Suprapubic skin (tissue), 4 donors: Measurements from ENCODE around the gene AHI1. TPM values are rescaled to one million over a fixed set of nuclear protein-coding genes. Genes with fewer than 3 reads are reported as not detected.

Experiments
- DNase-seq, 2 donors: peaks; one replicate each; pipeline ENCODE4 v3.0.0-alpha.2; 2019; ENCODE audit warnings: low spot score in 2 of 2
- H3K27ac ChIP-seq: fragments of 200-600 bp; sonication (generic); one replicate; pipeline ENCODE4 v1.5.1; 2019
- H3K27me3 ChIP-seq: fragments of 200-600 bp; sonication (generic); one replicate; pipeline ENCODE4 v1.5.1; 2019
- H3K36me3 ChIP-seq: fragments of 200-600 bp; sonication (generic); one replicate; pipeline ENCODE4 v1.5.1; 2019
- H3K4me1 ChIP-seq: fragments of 200-600 bp; sonication (generic); one replicate; pipeline ENCODE4 v1.5.1; 2019
- H3K4me3 ChIP-seq: fragments of 200-600 bp; sonication (generic); one replicate; pipeline ENCODE4 v1.5.1; 2019; ENCODE audit warnings: mild to moderate bottlenecking
- H3K9me3 ChIP-seq: fragments of 200-600 bp; sonication (generic); one replicate; pipeline ENCODE4 v1.5.1; 2019
- CTCF ChIP-seq, 2 donors: fragments of 200-600 bp in 1 of 2; fragments of 450-650 bp in 1 of 2; sonication (generic) in 1 of 2; IDR thresholded peaks; one replicate each; pipeline ENCODE4 v1.5.1; 2016 to 2019; ENCODE audit warnings: antibody characterized with exemption in 2 of 2, mild to moderate bottlenecking in 1 of 2, moderate library complexity in 1 of 2
- EP300 ChIP-seq: sonication (generic); formaldehyde crosslinking; IDR thresholded peaks from one replicate; pipeline ENCODE4 v1.6.1; 2017; ENCODE audit warnings: antibody characterized with exemption
- POLR2A ChIP-seq, 2 donors: fragments of 450-650 bp; IDR thresholded peaks; one replicate each; pipeline ENCODE4 v1.6.1; 2017; ENCODE audit warnings: antibody characterized with exemption in 2 of 2, mild to moderate bottlenecking in 2 of 2, moderate library complexity in 2 of 2
- POLR2AphosphoS5 ChIP-seq, 3 donors: sonication (generic); formaldehyde crosslinking; IDR thresholded peaks; one replicate each; pipeline ENCODE4 v1.6.1; 2017; ENCODE audit warnings: antibody characterized with exemption in 3 of 3
- WGBS: methylation state at CpG from one replicate; pipeline ENCODE4 v1.1.5; 2018; 5-methylcytosine and 5-hydroxymethylcytosine counted together
- total RNA-seq, 4 donors: library from RNA; depleted of rRNA; stranded (reverse); fragments of >200 nt; gene quantifications; one replicate each; pipeline ENCODE4 v1.1.0, GENCODE V29; 2016

AHI1 gene
- total RNA-seq, 4 donors from 2014 or later: 12.1 to 53.6 (median 19.2) TPM

- Histone ChIP-seq H3K27ac (no peak overlapping the region), H3K4me3 (no peak overlapping the region), H3K36me3 (peaks cover 5% of the 10 kb centered on the region), H3K27me3 (no peaks in the 10 kb centered on the region), H3K4me1 (no peaks in the 10 kb centered on the region), H3K9me3 (no peaks in the 10 kb centered on the region)
- 85% methylated on average over 2 of the region's 2 CpGs for WGBS
- no peak for DNase-seq
- TF ChIP-seq POLR2AphosphoS5 (IDR thresholded peaks at IDR 0.05): no peak
- no peak for TF ChIP-seq CTCF (IDR thresholded peaks at IDR 0.05)
- TF ChIP-seq POLR2A (IDR thresholded peaks at IDR 0.05): no peak
- no peak for TF ChIP-seq EP300
Observed at GRCh38 chr6:135385299-135385698, 112.2 kb downstream of the AHI1 start.

GRCh38 chr6:135383766-135384165, 113.8 kb downstream of the AHI1 start:
- H3K9me3 ChIP-seq: no peaks in the 10 kb centered on the region
- no peak overlapping the region for H3K27ac ChIP-seq
- no peaks in the 10 kb centered on the region for H3K27me3 ChIP-seq
- H3K4me1 ChIP-seq: no peaks in the 10 kb centered on the region
- TF ChIP-seq POLR2AphosphoS5 (IDR thresholded peaks at IDR 0.05): no peak
- TF ChIP-seq POLR2A (IDR thresholded peaks at IDR 0.05): no peak
- no peak for TF ChIP-seq EP300
- TF ChIP-seq CTCF (IDR thresholded peaks at IDR 0.05): no peak
- H3K36me3 ChIP-seq: peaks cover 2% of the 10 kb centered on the region
- WGBS: 74% methylated on average over 3 of the region's 3 CpGs
- DNase-seq: no peak
- H3K4me3 ChIP-seq: no peak overlapping the region

- Histone ChIP-seq H3K27ac (no peak overlapping the region), H3K27me3 (no peaks in the 10 kb centered on the region), H3K36me3 (no peaks in the 10 kb centered on the region), H3K4me1 (no peaks in the 10 kb centered on the region), H3K9me3 (no peaks in the 10 kb centered on the region), H3K4me3 (no peak overlapping the region)
- DNase-seq: no peak
- TF ChIP-seq EP300: no peak
- TF ChIP-seq POLR2A (IDR thresholded peaks at IDR 0.05): no peak
- TF ChIP-seq CTCF (IDR thresholded peaks at IDR 0.05): no peak
- TF ChIP-seq POLR2AphosphoS5 (IDR thresholded peaks at IDR 0.05): no peak
- WGBS: 91% methylated on average over 2 of the region's 2 CpGs
Observed at GRCh38 chr6:135383301-135383700, 114.2 kb downstream of the AHI1 start.

GRCh38 chr6:135382182-135382628, 115.3 kb downstream of the AHI1 start:
- DNase-seq: no peak
- Histone ChIP-seq H3K9me3 (no peaks in the 10 kb centered on the region), H3K36me3 (no peaks in the 10 kb centered on the region), H3K27ac (no peak overlapping the region), H3K27me3 (no peaks in the 10 kb centered on the region), H3K4me1 (no peaks in the 10 kb centered on the region), H3K4me3 (no peak overlapping the region)
- no peak for TF ChIP-seq EP300
- TF ChIP-seq POLR2A (IDR thresholded peaks at IDR 0.05): no peak
- TF ChIP-seq CTCF (IDR thresholded peaks at IDR 0.05): no peak
- TF ChIP-seq POLR2AphosphoS5 (IDR thresholded peaks at IDR 0.05): no peak
- 48% methylated on average over 2 of the region's 2 CpGs for WGBS

- Histone ChIP-seq H3K36me3 (no peaks in the 10 kb centered on the region), H3K4me1 (no peaks in the 10 kb centered on the region), H3K9me3 (no peaks in the 10 kb centered on the region), H3K4me3 (no peak overlapping the region), H3K27ac (no peak overlapping the region), H3K27me3 (no peaks in the 10 kb centered on the region)
- no peak for TF ChIP-seq POLR2A (IDR thresholded peaks at IDR 0.05)
- DNase-seq: no peak
Observed at GRCh38 chr6:135380793-135381192, 116.7 kb downstream of the AHI1 start.

- H3K4me3 ChIP-seq: no peak overlapping the region
- no peak for DNase-seq
- H3K27me3 ChIP-seq: no peaks in the 10 kb centered on the region
- H3K36me3 ChIP-seq: no peaks in the 10 kb centered on the region
- H3K27ac ChIP-seq: no peak overlapping the region
- no peak for TF ChIP-seq POLR2AphosphoS5 (IDR thresholded peaks at IDR 0.05)
- TF ChIP-seq POLR2A (IDR thresholded peaks at IDR 0.05): no peak
- no peak for TF ChIP-seq CTCF (IDR thresholded peaks at IDR 0.05)
- TF ChIP-seq EP300: no peak
- H3K9me3 ChIP-seq: no peaks in the 10 kb centered on the region
- H3K4me1 ChIP-seq: no peaks in the 10 kb centered on the region
Observed at GRCh38 chr6:135379647-135380046, 117.9 kb downstream of the AHI1 start.
